ENCODE results near the gene EIF2AK2.

EIF2AK2 gene

DNA sequence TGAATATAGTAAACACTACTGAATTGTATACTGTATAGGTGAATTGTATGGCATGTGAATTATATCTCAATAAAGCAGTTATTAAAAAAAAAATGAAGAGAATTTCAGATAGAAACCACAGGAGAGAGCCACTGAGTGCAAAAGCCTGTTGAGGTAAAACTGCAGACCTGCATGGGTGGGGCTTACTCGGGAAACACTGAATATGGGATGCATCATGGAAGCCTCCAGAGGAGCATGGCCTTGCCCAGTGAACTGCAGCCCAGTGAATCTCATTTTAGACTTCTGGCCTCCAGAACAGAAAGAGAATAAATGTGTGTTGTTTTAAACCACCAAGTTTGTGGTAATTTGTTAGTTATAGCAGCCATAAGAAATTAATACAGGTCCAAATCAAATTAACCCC lies 56.7 kb downstream of the EIF2AK2 start:
- DNase-seq (ENCODE audit: low read depth): no peak

GRCh38 chr2:37098416-37099118 lies 58.2 kb downstream of the EIF2AK2 start:
- no peak for DNase-seq (ENCODE audit: low read depth)

DNA sequence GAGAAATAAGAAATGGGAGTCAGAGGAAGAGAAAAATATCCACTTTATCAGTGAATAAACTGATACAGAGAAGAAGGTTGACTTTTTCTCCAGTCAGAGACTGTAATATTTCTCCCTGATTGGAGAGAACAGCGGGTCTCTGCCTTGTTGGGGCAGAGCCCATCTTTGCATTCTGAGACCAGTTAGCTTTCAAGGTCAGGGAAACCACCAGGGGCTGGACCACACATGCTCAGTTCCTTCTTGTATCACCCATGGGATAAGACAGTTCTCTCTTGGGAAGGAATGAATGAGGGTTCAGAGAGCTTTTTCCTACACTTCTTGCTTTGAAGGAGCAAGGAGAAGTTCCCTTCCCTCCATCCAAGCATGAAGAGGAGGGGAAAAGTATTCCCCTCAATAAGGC lies 60.2 kb downstream of the EIF2AK2 start:
- DNase-seq (ENCODE audit: low read depth): no peak

GRCh38 chr2:37091873-37092272 lies 64.9 kb downstream of the EIF2AK2 start:
- DNase-seq (ENCODE audit: low read depth): no peak

GRCh38 chr2:37090019-37090477 lies 66.7 kb downstream of the EIF2AK2 start:
- DNase-seq (ENCODE audit: low read depth): no peak

DNA sequence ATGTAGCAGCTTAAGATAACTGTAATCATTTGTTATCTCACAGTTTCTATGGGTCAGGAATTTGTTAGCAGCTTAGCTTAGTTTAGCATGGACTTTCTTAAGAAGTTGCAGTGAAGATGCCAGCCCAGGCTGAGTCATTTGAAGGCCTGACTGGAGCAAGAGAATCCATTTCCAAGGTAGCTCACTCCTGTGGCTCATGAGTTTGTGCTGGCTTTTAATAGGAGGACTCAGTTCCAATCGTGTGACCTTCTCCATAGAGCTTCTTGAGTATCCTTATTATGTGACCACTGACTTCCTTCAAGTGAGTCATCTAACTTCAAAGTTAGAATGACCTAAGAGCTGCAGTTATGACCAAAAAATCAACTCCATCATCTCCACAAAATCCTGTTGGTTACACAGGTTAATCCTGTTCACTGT lies 71.0 kb downstream of the EIF2AK2 start:
- peak; percentile 61 for DNase-seq (ENCODE audit: low read depth)

DNA sequence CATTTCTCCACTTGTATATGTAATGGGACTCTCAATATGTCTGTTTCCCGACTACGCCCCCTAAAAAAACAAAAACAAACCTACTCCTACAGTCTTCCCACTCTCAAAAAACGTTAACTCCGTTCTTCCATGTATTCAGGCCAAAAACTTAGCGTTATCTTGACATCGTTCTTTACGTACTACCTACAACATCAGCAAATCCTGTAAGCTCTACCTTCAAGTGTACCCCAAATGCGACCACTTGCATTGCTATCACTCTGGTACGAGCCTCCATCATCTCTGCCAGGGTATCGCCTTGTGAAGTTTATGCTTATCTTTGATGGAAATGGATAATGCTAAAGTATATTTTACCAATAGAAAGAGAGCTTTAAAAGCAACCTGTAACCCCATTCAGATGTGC lies 72.0 kb downstream of the EIF2AK2 start:
- DNase-seq (ENCODE audit: low read depth): no peak

- peak; percentile 81 for DNase-seq (ENCODE audit: low read depth)
These were observed 72.6 kb downstream of the EIF2AK2 start, which contains the start of the genes GPATCH11 and HEATR5B for GRCh38 chr2:37083873-37084794. GPATCH11 (plus strand) TSS chr2:37084518; CDS start chr2:37088382, 3,864 bp downstream. HEATR5B (minus strand) TSS chr2:37084372; CDS start chr2:37083414, 958 bp downstream.

DNA sequence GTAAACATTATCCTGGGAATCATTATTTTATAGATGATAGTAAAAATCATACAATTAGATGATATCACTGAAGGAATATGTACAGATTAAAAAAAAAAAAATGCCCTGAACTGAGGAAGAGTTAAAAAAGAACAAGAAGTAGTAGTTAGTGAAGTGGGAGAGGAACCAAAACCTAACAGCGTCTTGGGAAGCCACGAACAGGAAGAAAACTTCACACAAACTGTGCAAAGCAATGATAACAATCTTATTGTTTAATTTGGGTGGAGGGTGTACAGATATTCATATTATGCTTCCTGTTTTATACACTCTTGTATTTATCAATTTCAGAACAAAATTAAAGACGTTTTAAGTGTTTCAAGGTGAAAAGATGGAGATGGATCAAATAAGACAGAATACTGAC lies 76.1 kb downstream of the EIF2AK2 start:
- no peak for DNase-seq (ENCODE audit: low read depth)

GRCh38 chr2:37080266-37080665 lies 76.5 kb downstream of the EIF2AK2 start:
- no peak for DNase-seq (ENCODE audit: low read depth)

DNA sequence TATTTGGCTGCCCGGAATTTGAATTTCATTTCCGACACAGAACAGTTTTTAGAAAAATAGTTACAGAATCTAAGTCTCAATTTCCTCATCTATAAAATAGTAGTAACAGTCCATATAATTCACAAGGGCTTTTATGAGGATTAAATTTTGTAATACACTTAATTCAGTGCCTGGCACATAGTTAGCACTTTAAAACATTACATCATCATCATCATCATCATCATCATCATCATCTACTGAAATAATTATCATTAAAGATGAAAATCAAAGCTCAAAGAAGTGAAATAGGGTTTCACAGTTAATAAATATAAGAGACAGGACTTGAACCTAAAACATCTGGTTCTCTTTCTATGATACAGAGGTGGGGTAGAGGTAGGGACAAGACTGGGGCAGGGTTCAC lies 85.8 kb downstream of the EIF2AK2 start:
- DNase-seq (ENCODE audit: low read depth): no peak

- no peak for DNase-seq (ENCODE audit: low read depth)
These were observed 88.1 kb downstream of the EIF2AK2 start for GRCh38 chr2:37068686-37069085.

- no peak for DNase-seq (ENCODE audit: low read depth)
These were observed 95.0 kb downstream of the EIF2AK2 start for GRCh38 chr2:37061776-37062175.

GRCh38 chr2:37061013-37061711 lies 95.6 kb downstream of the EIF2AK2 start:
- no peak for DNase-seq (ENCODE audit: low read depth)

GRCh38 chr2:37060446-37060845 lies 96.3 kb downstream of the EIF2AK2 start:
- DNase-seq (ENCODE audit: low read depth): no peak

DNA sequence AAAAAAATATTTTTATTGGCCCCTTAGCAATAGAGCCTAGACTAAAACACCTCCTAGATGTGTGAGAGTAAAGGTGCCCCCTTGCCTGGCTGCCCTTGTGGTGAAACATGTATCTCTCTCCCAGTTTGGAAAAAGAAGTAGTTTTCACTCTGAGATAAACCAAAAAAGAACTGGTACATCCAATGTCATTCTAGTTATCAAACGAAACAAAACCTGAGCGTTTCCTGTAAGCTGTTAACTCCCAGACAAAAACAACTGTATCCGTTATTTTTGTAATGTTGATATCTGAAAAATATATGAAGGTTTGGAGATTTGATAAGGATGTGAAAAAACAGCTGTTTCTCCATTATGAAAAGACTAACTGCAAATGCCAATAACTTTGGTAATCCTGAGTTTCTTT lies 96.9 kb downstream of the EIF2AK2 start:
- no peak for DNase-seq (ENCODE audit: low read depth)

DNA sequence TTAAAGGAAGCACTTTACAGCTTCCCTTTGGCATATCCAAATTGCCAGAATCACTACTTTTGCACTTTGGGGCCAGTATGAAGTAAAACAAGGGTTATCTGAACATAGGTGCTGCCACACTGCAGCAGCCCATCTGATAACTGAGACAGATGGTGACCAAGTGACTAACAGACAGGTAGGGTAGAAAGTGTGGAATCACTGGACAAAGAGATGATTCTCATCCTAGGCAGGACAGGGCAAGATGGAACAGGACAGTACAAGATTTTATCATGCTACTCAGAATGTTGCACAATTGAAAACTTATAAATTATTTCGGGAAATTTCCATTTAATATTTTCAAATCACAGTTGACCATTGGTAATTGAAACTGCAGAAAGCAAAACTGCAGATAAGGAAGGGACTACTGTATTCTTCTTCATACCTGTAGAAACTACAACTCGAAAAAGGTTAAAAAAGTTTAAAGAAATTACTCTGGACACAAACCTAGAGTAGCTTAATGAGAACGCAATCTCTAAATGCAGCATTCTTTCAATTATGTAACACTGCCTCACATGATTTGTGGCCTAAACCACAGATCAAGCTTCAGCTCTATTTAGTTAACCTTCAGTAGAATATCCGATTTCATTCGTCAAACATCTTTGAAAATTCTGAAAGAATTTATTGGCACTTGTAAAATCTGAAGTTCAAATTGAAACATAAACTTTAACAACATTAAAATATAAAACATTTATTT lies 104.0 kb downstream of the EIF2AK2 start:
- no peak for DNase-seq (ENCODE audit: low read depth)
